Activated naive CD8-positive, alpha-beta T cell treated with anti-CD3 and anti-CD28 coated beads for 36 hours (primary cell): ENCODE results near the gene NELL2. TPM values are rescaled to one million over a fixed set of nuclear protein-coding genes. Genes with fewer than 3 reads are reported as not detected.

Experiments used
- DNase-seq: peaks from one replicate; pipeline ENCODE4 v3.0.0; 2021
- H3K27ac Mint-ChIP-seq: one replicate; pipeline ENCODE4 v1.8.0; 2022; ENCODE audit warnings: mild to moderate bottlenecking, moderate library complexity, mixed read lengths
- H3K27me3 Mint-ChIP-seq: one replicate; pipeline ENCODE4 v1.8.0; 2022; ENCODE audit warnings: mild to moderate bottlenecking, mixed read lengths
- H3K36me3 Mint-ChIP-seq: one replicate; pipeline ENCODE4 v1.8.0; 2021; ENCODE audit warnings: mild to moderate bottlenecking, mixed read lengths
- H3K4me1 Mint-ChIP-seq: one replicate; pipeline ENCODE4 v1.8.0; 2021; ENCODE audit warnings: mixed read lengths
- H3K4me3 Mint-ChIP-seq: one replicate; pipeline ENCODE4 v1.8.0; 2022; ENCODE audit warnings: mild to moderate bottlenecking, moderate library complexity, mixed read lengths
- H3K9me3 Mint-ChIP-seq: one replicate; pipeline ENCODE4 v1.8.0; 2022; ENCODE audit warnings: mixed read lengths
- total RNA-seq, 2 experiments: library from RNA; stranded (reverse); gene quantifications; one replicate each; pipeline ENCODE4 v1.2.3, GENCODE V29; 2021

Gene NELL2
- total RNA-seq, 2 experiments from 2014 or later, result 120 to 134 TPM

DNA sequence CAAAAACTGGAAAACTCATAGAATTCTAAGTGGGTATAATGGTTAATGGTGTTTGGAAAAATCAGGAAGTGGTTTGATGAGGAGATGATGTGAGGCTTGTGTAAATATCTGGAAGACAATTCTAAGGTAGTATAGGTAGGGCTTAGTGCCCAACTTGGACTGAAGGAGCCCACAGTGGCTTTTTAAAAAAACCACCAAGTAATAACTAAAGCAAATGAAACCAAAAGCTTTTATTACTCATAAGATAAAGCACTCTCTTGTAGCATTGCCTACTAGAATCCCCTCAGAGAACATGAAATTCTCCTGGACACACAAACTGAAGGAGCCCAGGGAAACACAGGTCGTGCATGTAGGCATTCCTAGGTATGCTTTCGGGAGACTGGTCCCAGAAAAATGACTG, 324.5 kb downstream of the NELL2 start:
- peak; percentile 0 for DNase-seq
- peaks cover 49% of the 10 kb centered on the region for H3K4me1 Mint-ChIP-seq
- H3K4me3 Mint-ChIP-seq, result no peak overlapping the region
- no peaks in the 10 kb centered on the region for H3K9me3 Mint-ChIP-seq
- no peaks in the 10 kb centered on the region for H3K27me3 Mint-ChIP-seq
- peak overlapping the region; percentile 40 for H3K27ac Mint-ChIP-seq
- H3K36me3 Mint-ChIP-seq, result peaks cover 60% of the 10 kb centered on the region

DNA sequence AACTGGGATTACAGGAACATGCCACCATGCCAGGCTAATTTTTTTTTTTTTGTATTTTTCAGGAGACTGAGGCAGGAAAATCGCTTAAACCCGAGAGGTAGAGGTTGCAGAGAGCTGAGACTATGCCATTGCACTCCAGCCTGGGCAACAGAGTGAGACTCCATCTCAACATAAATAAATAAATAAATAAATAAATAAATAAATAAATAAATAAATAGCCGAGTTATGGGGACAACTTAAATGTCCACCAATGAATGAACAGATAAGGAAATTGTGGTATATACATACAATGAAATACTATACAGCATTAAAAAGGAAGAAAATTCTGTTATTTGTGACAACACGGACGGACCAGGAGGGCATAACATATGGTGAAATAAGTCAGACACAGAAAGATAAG, 325.7 kb downstream of the NELL2 start:
- DNase-seq, result no peak
- Mint-ChIP-seq H3K27me3 (no peaks in the 10 kb centered on the region), H3K9me3 (no peaks in the 10 kb centered on the region), H3K36me3 (peaks cover 52% of the 10 kb centered on the region), H3K4me1 (peaks cover 60% of the 10 kb centered on the region), H3K27ac (no peak overlapping the region), H3K4me3 (no peak overlapping the region)

GRCh38 chr12:44546060-44546459, 330.1 kb downstream of the NELL2 start:
- H3K4me3 Mint-ChIP-seq, result no peak overlapping the region
- H3K27ac Mint-ChIP-seq, result no peak overlapping the region
- peaks cover 40% of the 10 kb centered on the region for H3K36me3 Mint-ChIP-seq
- peaks cover 59% of the 10 kb centered on the region for H3K4me1 Mint-ChIP-seq
- H3K27me3 Mint-ChIP-seq, result no peaks in the 10 kb centered on the region
- no peak for DNase-seq
- peaks cover 1% of the 10 kb centered on the region for H3K9me3 Mint-ChIP-seq

DNA sequence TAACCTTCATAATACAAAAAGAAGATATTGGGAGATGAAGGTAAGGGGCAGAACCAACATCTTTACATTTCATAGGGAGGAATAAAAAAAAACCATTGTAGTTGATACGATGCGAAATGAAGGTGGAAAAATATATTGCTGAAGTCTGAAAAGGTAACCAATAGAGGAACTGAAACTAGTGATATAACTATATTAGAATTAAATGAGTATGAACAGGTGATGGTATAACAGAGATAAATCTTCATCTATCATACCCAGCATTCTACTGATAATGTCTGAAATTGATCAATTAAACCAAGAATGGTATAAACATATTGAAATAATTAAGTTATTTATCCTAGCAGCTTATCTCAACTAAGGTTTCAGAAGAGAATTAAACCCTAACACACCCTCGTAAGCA, 332.1 kb downstream of the NELL2 start:
- DNase-seq, result no peak
- Mint-ChIP-seq H3K4me1 (peaks cover 51% of the 10 kb centered on the region), H3K4me3 (no peak overlapping the region), H3K36me3 (peaks cover 32% of the 10 kb centered on the region), H3K9me3 (peaks cover 3% of the 10 kb centered on the region), H3K27ac (no peak overlapping the region), H3K27me3 (no peaks in the 10 kb centered on the region)

- H3K9me3 Mint-ChIP-seq, result peaks cover 3% of the 10 kb centered on the region
- peaks cover 47% of the 10 kb centered on the region for H3K4me1 Mint-ChIP-seq
- H3K27ac Mint-ChIP-seq, result no peak overlapping the region
These were observed 333.4 kb downstream of the NELL2 start for GRCh38 chr12:44542716-44543115.

GRCh38 chr12:44537354-44537753, 338.8 kb downstream of the NELL2 start:
- Mint-ChIP-seq H3K27me3 (no peaks in the 10 kb centered on the region), H3K36me3 (peaks cover 19% of the 10 kb centered on the region), H3K27ac (no peak overlapping the region), H3K9me3 (peaks cover 3% of the 10 kb centered on the region), H3K4me3 (no peak overlapping the region), H3K4me1 (peaks cover 16% of the 10 kb centered on the region)
- DNase-seq, result no peak

More at GRCh38 chr12:44542716-44543115, 333.4 kb downstream of the NELL2 start:
- H3K27me3 Mint-ChIP-seq, result no peaks in the 10 kb centered on the region
- no peak overlapping the region for H3K4me3 Mint-ChIP-seq
- no peak for DNase-seq
- peaks cover 30% of the 10 kb centered on the region for H3K36me3 Mint-ChIP-seq

- peaks cover 7% of the 10 kb centered on the region for H3K4me1 Mint-ChIP-seq
- no peaks in the 10 kb centered on the region for H3K9me3 Mint-ChIP-seq
These were observed 343.2 kb downstream of the NELL2 start for GRCh38 chr12:44532940-44533339.

GRCh38 chr12:44531320-44531971, 344.7 kb downstream of the NELL2 start:
- no peak for DNase-seq
- no peaks in the 10 kb centered on the region for H3K9me3 Mint-ChIP-seq
- H3K36me3 Mint-ChIP-seq, result peaks cover 20% of the 10 kb centered on the region
- no peaks in the 10 kb centered on the region for H3K27me3 Mint-ChIP-seq
- no peak overlapping the region for H3K4me3 Mint-ChIP-seq
- peaks cover 4% of the 10 kb centered on the region for H3K4me1 Mint-ChIP-seq
- H3K27ac Mint-ChIP-seq, result no peak overlapping the region

More at GRCh38 chr12:44532940-44533339, 343.2 kb downstream of the NELL2 start:
- Mint-ChIP-seq H3K36me3 (peaks cover 18% of the 10 kb centered on the region), H3K27ac (peak overlapping the region; percentile 0), H3K27me3 (no peaks in the 10 kb centered on the region), H3K4me3 (no peak overlapping the region)
- no peak for DNase-seq

- DNase-seq, result no peak
- H3K27me3 Mint-ChIP-seq, result no peaks in the 10 kb centered on the region
- no peaks in the 10 kb centered on the region for H3K4me1 Mint-ChIP-seq
- no peak overlapping the region for H3K4me3 Mint-ChIP-seq
- no peak overlapping the region for H3K27ac Mint-ChIP-seq
- peaks cover 15% of the 10 kb centered on the region for H3K36me3 Mint-ChIP-seq
- no peaks in the 10 kb centered on the region for H3K9me3 Mint-ChIP-seq
These were observed 349.4 kb downstream of the NELL2 start for GRCh38 chr12:44526655-44527182.

- Mint-ChIP-seq H3K9me3 (no peaks in the 10 kb centered on the region), H3K36me3 (peaks cover 12% of the 10 kb centered on the region), H3K27me3 (no peaks in the 10 kb centered on the region), H3K4me1 (no peaks in the 10 kb centered on the region), H3K4me3 (no peak overlapping the region), H3K27ac (no peak overlapping the region)
- DNase-seq, result no peak
These were observed 350.1 kb downstream of the NELL2 start for GRCh38 chr12:44525806-44526654.

DNA sequence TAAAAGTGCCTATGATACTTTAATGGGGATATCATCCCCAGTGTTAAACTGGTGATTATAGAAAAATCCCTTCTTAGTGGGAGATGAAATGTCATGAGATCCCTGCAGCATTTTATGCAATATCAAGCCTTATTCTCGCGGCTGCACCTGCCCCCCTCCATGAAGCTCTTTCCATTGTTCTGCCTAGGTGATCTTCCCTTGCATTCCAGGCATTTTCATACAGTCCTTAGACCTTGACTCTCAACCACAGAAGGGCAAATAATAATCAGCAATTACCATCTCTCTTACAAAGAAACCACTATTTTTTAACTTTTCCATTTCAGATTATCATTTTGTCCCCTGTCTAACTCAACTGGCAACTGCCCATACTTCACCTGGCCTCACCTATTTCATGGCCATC, 352.3 kb downstream of the NELL2 start:
- no peak for DNase-seq
- H3K4me3 Mint-ChIP-seq, result no peak overlapping the region
- no peak overlapping the region for H3K27ac Mint-ChIP-seq
- no peaks in the 10 kb centered on the region for H3K9me3 Mint-ChIP-seq
- no peaks in the 10 kb centered on the region for H3K27me3 Mint-ChIP-seq
- peaks cover 14% of the 10 kb centered on the region for H3K36me3 Mint-ChIP-seq
- no peaks in the 10 kb centered on the region for H3K4me1 Mint-ChIP-seq

DNA sequence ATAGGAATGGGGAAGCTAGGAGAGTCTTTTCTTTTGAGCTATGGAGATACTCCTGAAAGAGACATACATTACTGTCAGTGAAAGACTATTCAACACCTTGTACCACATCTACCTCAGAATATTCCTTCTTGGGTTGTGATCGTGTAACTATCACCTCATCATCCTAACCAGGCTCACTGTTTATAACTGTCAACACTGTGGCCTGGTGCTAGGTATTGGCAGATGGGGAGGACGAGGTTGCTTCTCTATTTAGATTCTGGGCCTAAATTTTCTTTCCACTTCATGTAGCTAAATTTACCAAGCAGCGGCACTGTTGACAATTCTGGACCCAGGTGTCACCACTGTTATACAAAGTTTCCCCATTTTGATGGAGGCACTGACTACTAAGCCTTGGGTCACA, 354.4 kb downstream of the NELL2 start:
- DNase-seq, result no peak
- H3K36me3 Mint-ChIP-seq, result peaks cover 14% of the 10 kb centered on the region
- H3K4me1 Mint-ChIP-seq, result no peaks in the 10 kb centered on the region
- no peak overlapping the region for H3K27ac Mint-ChIP-seq
- no peaks in the 10 kb centered on the region for H3K9me3 Mint-ChIP-seq
- H3K27me3 Mint-ChIP-seq, result no peaks in the 10 kb centered on the region
- no peak overlapping the region for H3K4me3 Mint-ChIP-seq

GRCh38 chr12:44519931-44520330, 356.2 kb downstream of the NELL2 start:
- Mint-ChIP-seq H3K9me3 (no peaks in the 10 kb centered on the region), H3K36me3 (peaks cover 10% of the 10 kb centered on the region), H3K4me3 (no peak overlapping the region), H3K27ac (no peak overlapping the region), H3K27me3 (no peaks in the 10 kb centered on the region), H3K4me1 (no peaks in the 10 kb centered on the region)
- no peak for DNase-seq

DNA sequence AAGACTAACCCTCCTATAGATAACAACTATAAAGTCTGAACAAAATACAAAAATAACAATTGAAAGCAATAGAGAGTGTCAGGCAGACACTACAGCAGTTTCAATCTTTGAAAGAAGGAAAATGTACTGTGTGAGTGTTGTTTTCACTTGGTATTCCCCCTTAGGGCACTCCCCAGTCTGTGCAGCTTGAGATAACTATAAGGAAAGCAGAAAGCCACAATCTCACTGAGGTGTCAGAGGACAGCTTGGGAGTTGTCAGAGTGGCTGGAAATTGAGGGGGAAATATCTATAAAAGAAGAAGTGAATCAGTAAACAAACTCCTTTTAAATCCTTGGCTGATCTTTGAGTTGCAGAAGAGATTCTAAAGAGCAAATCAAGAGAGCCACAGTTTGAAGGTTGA, 364.8 kb downstream of the NELL2 start:
- Mint-ChIP-seq H3K4me1 (peaks cover 16% of the 10 kb centered on the region), H3K4me3 (no peak overlapping the region), H3K36me3 (peaks cover 19% of the 10 kb centered on the region), H3K27me3 (no peaks in the 10 kb centered on the region), H3K27ac (peak overlapping the region; percentile 64), H3K9me3 (no peaks in the 10 kb centered on the region)
- DNase-seq, result no peak

- DNase-seq, result no peak
- Mint-ChIP-seq H3K27me3 (no peaks in the 10 kb centered on the region), H3K4me3 (no peak overlapping the region), H3K4me1 (peaks cover 16% of the 10 kb centered on the region), H3K36me3 (peaks cover 19% of the 10 kb centered on the region), H3K9me3 (no peaks in the 10 kb centered on the region), H3K27ac (no peak overlapping the region)
These were observed 365.6 kb downstream of the NELL2 start for GRCh38 chr12:44510510-44510909.
